Liver (tissue), 9 donors: ENCODE measurements around the gene COL4A4. TPM values are rescaled to one million over a fixed set of nuclear protein-coding genes. Genes with fewer than 3 reads are reported as not detected.

Source experiments
- DNase-seq: peaks from one replicate; pipeline ENCODE4 v3.0.0-alpha.2; 2017; ENCODE audit warnings: low spot score
- H3K27ac ChIP-seq, 2 donors: one replicate each; pipeline ENCODE4 v1.7.0; 2013; ENCODE audit warnings: inconsistent platforms in 2 of 2, low read length in 2 of 2, control low read depth in 1 of 2, low read depth in 1 of 2, mild to moderate bottlenecking in 1 of 2
- H3K27me3 ChIP-seq, 4 donors: one replicate each; pipeline versions ENCODE4 v1.6.1 to v1.7.0; 2013; ENCODE audit warnings: low read length in 3 of 4, inconsistent platforms in 1 of 4, mild to moderate bottlenecking in 1 of 4, moderate library complexity in 1 of 4; ENCODE audit not compliant: control insufficient read depth in 4 of 4, insufficient read depth in 4 of 4
- H3K36me3 ChIP-seq, 4 donors: one replicate each; pipeline versions ENCODE4 v1.6.1 to v1.7.0; 2013; ENCODE audit warnings: low read length in 3 of 4, mild to moderate bottlenecking in 3 of 4, low read depth in 1 of 4, moderate library complexity in 1 of 4; ENCODE audit not compliant: control insufficient read depth in 4 of 4, insufficient read depth in 3 of 4
- H3K4me1 ChIP-seq, 4 donors: one replicate each; pipeline versions ENCODE4 v1.6.1 to v1.7.0; 2013; ENCODE audit warnings: low read length in 3 of 4, mild to moderate bottlenecking in 3 of 4, moderate library complexity in 1 of 4; ENCODE audit not compliant: control insufficient read depth in 4 of 4, insufficient read depth in 4 of 4
- H3K4me3 ChIP-seq, 3 donors: one replicate each; pipeline versions ENCODE4 v1.6.1 to v1.7.0; 2013; ENCODE audit warnings: low read length in 3 of 3, control low read depth in 1 of 3, low read depth in 1 of 3, mild to moderate bottlenecking in 1 of 3
- H3K9ac ChIP-seq, 2 donors: one replicate each; pipeline ENCODE4 v1.7.0; 2013; ENCODE audit warnings: low read length in 2 of 2, mild to moderate bottlenecking in 2 of 2, moderate library complexity in 2 of 2, control low read depth in 1 of 2, low read depth in 1 of 2
- H3K9me3 ChIP-seq, 4 donors: one replicate each; pipeline versions ENCODE4 v1.6.1 to v1.7.0; 2013; ENCODE audit warnings: low read length in 3 of 4; ENCODE audit not compliant: control insufficient read depth in 4 of 4
- ATF3 ChIP-seq: IDR thresholded peaks from 2 replicates; pipeline ENCODE4 v1.6.1; 2016; ENCODE audit warnings: antibody characterized with exemption
- CTCF ChIP-seq: fragments of 150-350 bp; IDR thresholded peaks from 2 replicates; pipeline ENCODE4 v1.5.1; 2017; ENCODE audit warnings: improper control_type of control experiment, low read depth, low read length; ENCODE audit not compliant: missing input control
- EGR1 ChIP-seq, 2 donors: IDR thresholded peaks; 2 replicates each; pipeline ENCODE4 v1.6.1; 2016 to 2018; ENCODE audit warnings: antibody characterized with exemption in 2 of 2, low read depth in 2 of 2
- FOXA1 ChIP-seq: IDR thresholded peaks from 2 replicates; pipeline ENCODE4 v1.6.1; 2016; ENCODE audit warnings: antibody characterized with exemption
- FOXA2 ChIP-seq: IDR thresholded peaks from 2 replicates; pipeline ENCODE4 v1.6.1; 2016; ENCODE audit warnings: antibody characterized with exemption
- GABPA ChIP-seq, 2 donors: IDR thresholded peaks in 1 of 2; conservative IDR thresholded peaks in 1 of 2; 2 replicates each; pipeline ENCODE4 v1.6.1; 2016; ENCODE audit warnings: antibody characterized with exemption in 2 of 2, mild to moderate bottlenecking in 1 of 2, moderate library complexity in 1 of 2
- HNF4A ChIP-seq, 2 donors: conservative IDR thresholded peaks; 2 replicates each; pipeline ENCODE4 v1.6.1; 2016; ENCODE audit warnings: antibody characterized with exemption in 2 of 2, mild to moderate bottlenecking in 2 of 2
- HNF4G ChIP-seq: IDR thresholded peaks from 2 replicates; pipeline ENCODE4 v1.6.1; 2016; ENCODE audit warnings: antibody characterized with exemption
- JUND ChIP-seq, 2 donors: IDR thresholded peaks; 2 replicates each; pipeline ENCODE4 v1.6.1; 2016; ENCODE audit warnings: antibody characterized with exemption in 2 of 2
- MAX ChIP-seq: IDR thresholded peaks from 2 replicates; pipeline ENCODE4 v1.6.1; 2016; ENCODE audit warnings: antibody characterized with exemption
- NR2F2 ChIP-seq: IDR thresholded peaks from 2 replicates; pipeline ENCODE4 v1.6.1; 2016; ENCODE audit warnings: antibody characterized with exemption
- RAD21 ChIP-seq, 2 donors: IDR thresholded peaks; 2 replicates each; pipeline ENCODE4 v1.6.1; 2016; ENCODE audit warnings: antibody characterized with exemption in 2 of 2, mild to moderate bottlenecking in 2 of 2
- REST ChIP-seq: IDR thresholded peaks from 2 replicates; pipeline ENCODE4 v1.6.1; 2016; ENCODE audit warnings: antibody characterized with exemption, mild to moderate bottlenecking
- RXRA ChIP-seq, 2 donors: IDR thresholded peaks; 2 replicates each; pipeline ENCODE4 v1.6.1; 2017 to 2018; ENCODE audit warnings: antibody characterized with exemption in 2 of 2, mild to moderate bottlenecking in 1 of 2
- SP1 ChIP-seq: IDR thresholded peaks from 2 replicates; pipeline ENCODE4 v1.6.1; 2018; ENCODE audit warnings: antibody characterized with exemption, mild to moderate bottlenecking
- TAF1 ChIP-seq: conservative IDR thresholded peaks from 2 replicates; pipeline ENCODE4 v1.6.1; 2016; ENCODE audit warnings: antibody characterized with exemption, mild to moderate bottlenecking
- YY1 ChIP-seq: IDR thresholded peaks from 2 replicates; pipeline ENCODE4 v1.6.1; 2016; ENCODE audit warnings: antibody characterized with exemption, mild to moderate bottlenecking
- WGBS: extraction: QIAGEN DNeasy Blood & Tissue Kit; methylation state at CpG from one replicate; pipeline ENCODE4 v1.1.7; 2013; 5-methylcytosine and 5-hydroxymethylcytosine counted together
- polyA plus RNA-seq, 2 donors: library from polyadenylated mRNA; stranded (reverse) in 1 of 2; unstranded in 1 of 2; fragments of 200-250 nt in 1 of 2; fragments of >200 nt in 1 of 2; fragmentation: Nextera tagmentation in 1 of 2; extraction: Ambion mirVana in 1 of 2; gene quantifications; one replicate each; pipeline versions ENCODE4 v1.2.1 to v1.2.3, GENCODE V29; 2013 to 2015
- total RNA-seq, 2 donors: library from RNA; depleted of rRNA; stranded (reverse); fragments of >200 nt; gene quantifications; one replicate each; pipeline ENCODE4 v1.2.3, GENCODE V29; 2014
- donor health status: healthy.
- donor health status: healthy.
- donor health status: healthy.
- donor health status: healthy.
- donor health status: healthy.

Gene COL4A4
- total and polyA plus RNA-seq, 4 donors: 0.14 to 3.8 (median 0.82) TPM

- H3K27ac ChIP-seq: no peak overlapping the region
- H3K4me3 ChIP-seq: no peak overlapping the region
- WGBS: 58% methylated on average over 1 of the region's 1 CpG
- TF ChIP-seq RAD21 (IDR thresholded peaks at IDR 0.05) (no peak), YY1 (no peak), CTCF (no peak), GABPA (IDR thresholded peaks at IDR 0.05 in 1 of 2, conservative IDR thresholded peaks at IDR 0.05 in 1 of 2) (no peak), NR2F2 (no peak), HNF4G (no peak), HNF4A (conservative IDR thresholded peaks at IDR 0.05) (no peak), ATF3 (no peak), REST (no peak), FOXA2 (no peak), FOXA1 (no peak), TAF1 (no peak), MAX (no peak), JUND (IDR thresholded peaks at IDR 0.05) (no peak), EGR1 (IDR thresholded peaks at IDR 0.05; ENCODE audit: low read depth in 2 of 2) (no peak), SP1 (no peak), RXRA (IDR thresholded peaks at IDR 0.05) (no peak)
- no peaks in the 10 kb centered on the region for H3K36me3 ChIP-seq
- H3K4me1 ChIP-seq: peaks cover 2 to 18% (median 14%) of the 10 kb centered on the region in 4 donors
- no peaks in the 10 kb centered on the region for H3K27me3 ChIP-seq
- H3K9me3 ChIP-seq: no peaks in the 10 kb centered on the region
- H3K9ac ChIP-seq: no peak overlapping the region
- DNase-seq: no peak
Observed at GRCh38 chr2:227186751-227187150, 22.7 kb upstream of the COL4A4 start.

- Histone ChIP-seq H3K4me1 (peaks cover 2 to 18% (median 14%) of the 10 kb centered on the region in 4 donors), H3K4me3 (no peak overlapping the region), H3K27me3 (no peaks in the 10 kb centered on the region), H3K27ac (no peak overlapping the region), H3K36me3 (no peaks in the 10 kb centered on the region), H3K9ac (no peak overlapping the region), H3K9me3 (no peaks in the 10 kb centered on the region)
- no peak for DNase-seq
- no peak for TF ChIP-seq HNF4G
- TF ChIP-seq NR2F2: no peak
- TF ChIP-seq TAF1: no peak
- no peak for TF ChIP-seq JUND (IDR thresholded peaks at IDR 0.05)
- 89% methylated on average over 6 of the region's 6 CpGs for WGBS
Observed at GRCh38 chr2:227185615-227186232, 21.7 kb upstream of the COL4A4 start.
